PC-9 (cell line): ENCODE data around the gene TREH. TPM values are rescaled to one million over a fixed set of nuclear protein-coding genes. Genes with fewer than 3 reads are reported as not detected.
"Not testable (repeated sequence)": the region's sequence is repeated elsewhere in the genome, so short reads cannot be mapped to it uniquely, and the experiment has no call there.

ENCODE experiments used
- BruUV-seq: library from RNA; stranded (reverse); fragments of 400-500 nt; replicated peaks from 2 replicates; lab custom pipeline; 2021; lab: Mats Ljungman, UMichigan
- CTCF ChIA-PET: fragments of 300-600 bp; sonication (Branson Sonifier 250); formaldehyde crosslinking; loops from one replicate; lab custom pipeline; 2022; ENCODE audit warnings: antibody characterized with exemption; lab: Charles Lee
- POLR2A ChIA-PET: fragments of 300-600 bp; sonication (Branson Sonifier 250); formaldehyde crosslinking; loops from one replicate; lab custom pipeline; 2022; ENCODE audit warnings: antibody characterized with exemption; ENCODE audit not compliant: unreplicated experiment; lab: Charles Lee
- DNase-seq, 2 experiments: peaks; one replicate each; pipeline versions ENCODE4 v3.0.0 to v3.0.0-alpha.2; 2015 to 2022; ENCODE audit warnings: mixed read lengths in 1 of 2
- H2AFZ ChIP-seq: fragments of 200-600 bp; sonication (generic); 2 replicates; pipeline ENCODE4 v1.8.1; 2017; ENCODE audit warnings: antibody characterized with exemption
- H3F3A ChIP-seq: fragments of 200-600 bp; sonication (generic); 2 replicates; pipeline ENCODE4 v1.8.1; 2017; ENCODE audit warnings: antibody characterized with exemption, mild to moderate bottlenecking, low read depth; ENCODE audit not compliant: insufficient read depth
- H3K27ac ChIP-seq: fragments of 200-600 bp; sonication (generic); 2 replicates; pipeline ENCODE4 v1.6.1; 2016; ENCODE audit warnings: mixed run types
- H3K27me3 ChIP-seq: fragments of 200-600 bp; sonication (generic); 2 replicates; pipeline ENCODE4 v1.6.1; 2016; ENCODE audit warnings: low read depth, mixed run types; ENCODE audit not compliant: insufficient read depth
- H3K36me3 ChIP-seq: fragments of 200-600 bp; sonication (generic); 2 replicates; pipeline ENCODE4 v1.6.1; 2016; ENCODE audit warnings: low read depth, mixed run types
- H3K4me1 ChIP-seq: fragments of 200-600 bp; sonication (generic); replicated peaks from 2 replicates; pipeline ENCODE4 v1.6.1; 2016; ENCODE audit warnings: mixed run types; ENCODE audit not compliant: insufficient read depth
- H3K4me2 ChIP-seq: fragments of 200-600 bp; sonication (generic); 2 replicates; pipeline ENCODE4 v1.6.1; 2017; ENCODE audit warnings: mixed run types
- H3K4me3 ChIP-seq: fragments of 200-600 bp; sonication (generic); 2 replicates; pipeline ENCODE4 v1.6.1; 2016; ENCODE audit warnings: mixed run types
- H3K79me2 ChIP-seq: fragments of 200-600 bp; sonication (generic); 2 replicates; pipeline ENCODE4 v1.6.1; 2017; ENCODE audit warnings: low read depth, mixed run types
- H3K9me2 ChIP-seq: fragments of 200-600 bp; sonication (generic); 2 replicates; pipeline ENCODE4 v1.8.1; 2017; ENCODE audit warnings: mild to moderate bottlenecking; ENCODE audit not compliant: insufficient read depth
- H3K9me3 ChIP-seq: fragments of 200-600 bp; sonication (generic); 2 replicates; pipeline ENCODE4 v1.8.1; 2016; ENCODE audit warnings: low read depth; ENCODE audit not compliant: insufficient read depth
- H4K20me1 ChIP-seq: fragments of 200-600 bp; sonication (generic); 2 replicates; pipeline ENCODE4 v1.8.1; 2017; ENCODE audit not compliant: insufficient read depth
- CTCF ChIP-seq: fragments of 200-600 bp; sonication (generic); conservative IDR thresholded peaks from 2 replicates; pipeline ENCODE4 v1.6.1; 2017; ENCODE audit warnings: mixed run types, antibody characterized with exemption, mild to moderate bottlenecking, moderate library complexity
- EZH2 ChIP-seq: fragments of 200-600 bp; sonication (generic); IDR thresholded peaks from 2 replicates; pipeline ENCODE4 v1.8.0; 2017; ENCODE audit warnings: antibody characterized with exemption, low read depth
- intact Hi-C: fragments of 100-400 bp; cut with micrococcal nuclease; formaldehyde crosslinking; loops from one replicate; pipeline ENCODE4 v1.10.0; 2022; ENCODE audit not compliant: unreplicated experiment
- total RNA-seq: library from RNA; stranded (reverse); gene quantifications from 2 replicates; pipeline ENCODE4 v1.2.3, GENCODE V29; 2021

The TREH gene
- total RNA-seq, 1 experiment from 2014 or later = not detected

- Histone ChIP-seq H3K9me2 (no peaks in the 10 kb centered on the region), H3F3A (no peaks in the 10 kb centered on the region), H3K27ac (no peak overlapping the region), H3K27me3 (no peaks in the 10 kb centered on the region), H3K4me3 (peak overlapping the region; percentile 61), H3K9me3 (no peaks in the 10 kb centered on the region), H4K20me1 (no peaks in the 10 kb centered on the region), H3K36me3 (no peaks in the 10 kb centered on the region), H2AFZ (peak overlapping the region; percentile 96), H3K4me2 (peak overlapping the region; percentile 98), H3K4me1 (peaks cover 5% of the 10 kb centered on the region), H3K79me2 (no peaks in the 10 kb centered on the region)
- intact Hi-C loops = loop anchor here (1.0 to 5.0 kb wide), 6 partner anchors 67 to 266 kb away; partner anchors contain the start of gene UPK2
- BruUV-seq = no TSS peak
- TF ChIP-seq CTCF (peak; percentile 91), EZH2 (no peak)
- CTCF ChIA-PET = interaction anchor here (0.6 kb wide), 2 partner anchors 55 to 645 kb away, joined by 3 to 4 read pairs; no protein-coding TSS in a partner anchor
- POLR2A ChIA-PET = interaction anchor here (0.6 to 1.0 kb wide), 5 partner anchors 69 to 326 kb away, joined by 3 to 6 read pairs (median 4); no protein-coding TSS in a partner anchor
- DNase-seq = peak; percentile 82 to 92
Observed at GRCh38 chr11:118689852-118690552, 10.6 kb upstream of the TREH start.

- Histone ChIP-seq H3K9me3 (no peaks in the 10 kb centered on the region), H3K27me3 (no peaks in the 10 kb centered on the region), H2AFZ (no peak overlapping the region), H3K4me2 (peak overlapping the region; percentile 98), H3K36me3 (no peaks in the 10 kb centered on the region), H3K4me3 (no peak overlapping the region), H3K79me2 (no peaks in the 10 kb centered on the region), H4K20me1 (no peaks in the 10 kb centered on the region), H3K9me2 (no peaks in the 10 kb centered on the region), H3K4me1 (peaks cover 5% of the 10 kb centered on the region), H3K27ac (no peak overlapping the region), H3F3A (no peaks in the 10 kb centered on the region)
- CTCF ChIA-PET = interaction anchor here (0.6 kb wide), 1 partner anchor 55 kb away, joined by 4 read pairs; no protein-coding TSS in a partner anchor
- BruUV-seq = no TSS peak
- POLR2A ChIA-PET = interaction anchor here (0.6 to 1.0 kb wide), 4 partner anchors 69 to 326 kb away, joined by 3 to 6 read pairs (median 5); no protein-coding TSS in a partner anchor
- DNase-seq = no peak
- intact Hi-C loops = no loop called here
- TF ChIP-seq EZH2 (no peak), CTCF (no peak)
Observed at GRCh38 chr11:118689503-118689851, 10.0 kb upstream of the TREH start.

- intact Hi-C loops = no loop called here
- no peaks in the 10 kb centered on the region for H3K79me2 ChIP-seq
- no peak overlapping the region for H3K4me3 ChIP-seq
- ChIA-PET POLR2A (no interaction called here), CTCF (interaction anchor here (0.6 kb wide), 1 partner anchor 312 kb away, joined by 3 read pairs; no protein-coding TSS in a partner anchor)
- DNase-seq = peak in 1 of 2 experiments; percentile 23
- no peak for TF ChIP-seq EZH2
- TF ChIP-seq CTCF = no peak
- H3F3A ChIP-seq = no peaks in the 10 kb centered on the region
- BruUV-seq = no TSS peak
- H3K4me2 ChIP-seq = peak overlapping the region; percentile 98
- H3K9me2 ChIP-seq = no peaks in the 10 kb centered on the region
- no peaks in the 10 kb centered on the region for H3K36me3 ChIP-seq
- no peaks in the 10 kb centered on the region for H3K9me3 ChIP-seq
- H3K27me3 ChIP-seq = no peaks in the 10 kb centered on the region
- H4K20me1 ChIP-seq = no peaks in the 10 kb centered on the region
- H3K27ac ChIP-seq = no peak overlapping the region
- peaks cover 5% of the 10 kb centered on the region for H3K4me1 ChIP-seq
- H2AFZ ChIP-seq = no peak overlapping the region
Observed at GRCh38 chr11:118688851-118689502, 9.5 kb upstream of the TREH start.

GRCh38 chr11:118688339-118688738, 8.9 kb upstream of the TREH start:
- H3K79me2 ChIP-seq, H2AFZ ChIP-seq, H3K27ac ChIP-seq, BruUV-seq, H3K27me3 ChIP-seq, H3K9me3 ChIP-seq, H3K36me3 ChIP-seq, H3K4me2 ChIP-seq, H3K9me2 ChIP-seq, intact Hi-C loops, H4K20me1 ChIP-seq, H3K4me3 ChIP-seq, H3F3A ChIP-seq, H3K4me1 ChIP-seq: not testable (repeated sequence)
- ChIA-PET POLR2A (interaction anchor here (0.6 kb wide), 1 partner anchor 191 kb away, joined by 5 read pairs; no protein-coding TSS in a partner anchor), CTCF (interaction anchor here (0.6 kb wide), 1 partner anchor 312 kb away, joined by 3 read pairs; no protein-coding TSS in a partner anchor)
- peak in 1 of 2 experiments; percentile 8 for DNase-seq
